ENCODE results near the gene TMEM225B. TPM values are rescaled to one million over a fixed set of nuclear protein-coding genes. Genes with fewer than 3 reads are reported as not detected.

Gene TMEM225B
- total RNA-seq, 1 donor from 2014 or later, result 0.43 TPM

DNA sequence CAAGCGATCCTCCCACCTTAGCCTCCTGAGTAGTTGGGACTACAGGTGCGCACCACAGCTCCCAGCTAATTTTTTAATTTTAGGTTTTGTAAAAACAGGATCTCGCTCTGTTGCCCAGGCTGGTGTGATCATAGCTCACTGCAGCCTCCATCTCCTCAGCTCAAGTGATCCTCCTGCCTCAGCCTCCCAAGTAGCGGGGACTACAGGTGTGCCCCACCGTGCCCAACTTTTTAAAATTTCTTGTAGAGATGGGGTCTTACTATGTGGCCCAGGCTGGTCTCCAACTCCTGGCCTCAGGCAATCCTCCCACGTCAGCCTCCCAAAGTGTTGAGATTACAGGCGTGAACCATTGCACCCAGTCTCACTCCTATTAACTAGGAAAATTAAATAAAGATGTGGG, 7.5 kb downstream of the TMEM225B start:
- no peak overlapping the region for H3K27ac ChIP-seq
- H3K4me3 ChIP-seq, result no peak overlapping the region
- DNase-seq (ENCODE audit: low spot score in 2 of 2), result no peak
- intact Hi-C loops (cut with DNase I), result no loop called here
- TF ChIP-seq, protein P1, sequence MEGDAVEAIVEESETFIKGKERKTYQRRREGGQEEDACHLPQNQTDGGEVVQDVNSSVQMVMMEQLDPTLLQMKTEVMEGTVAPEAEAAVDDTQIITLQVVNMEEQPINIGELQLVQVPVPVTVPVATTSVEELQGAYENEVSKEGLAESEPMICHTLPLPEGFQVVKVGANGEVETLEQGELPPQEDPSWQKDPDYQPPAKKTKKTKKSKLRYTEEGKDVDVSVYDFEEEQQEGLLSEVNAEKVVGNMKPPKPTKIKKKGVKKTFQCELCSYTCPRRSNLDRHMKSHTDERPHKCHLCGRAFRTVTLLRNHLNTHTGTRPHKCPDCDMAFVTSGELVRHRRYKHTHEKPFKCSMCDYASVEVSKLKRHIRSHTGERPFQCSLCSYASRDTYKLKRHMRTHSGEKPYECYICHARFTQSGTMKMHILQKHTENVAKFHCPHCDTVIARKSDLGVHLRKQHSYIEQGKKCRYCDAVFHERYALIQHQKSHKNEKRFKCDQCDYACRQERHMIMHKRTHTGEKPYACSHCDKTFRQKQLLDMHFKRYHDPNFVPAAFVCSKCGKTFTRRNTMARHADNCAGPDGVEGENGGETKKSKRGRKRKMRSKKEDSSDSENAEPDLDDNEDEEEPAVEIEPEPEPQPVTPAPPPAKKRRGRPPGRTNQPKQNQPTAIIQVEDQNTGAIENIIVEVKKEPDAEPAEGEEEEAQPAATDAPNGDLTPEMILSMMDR (IDR thresholded peaks at IDR 0.05), result no peak
- no peaks in the 10 kb centered on the region for H3K4me1 ChIP-seq
- no peaks in the 10 kb centered on the region for H3K27me3 ChIP-seq
- H3K36me3 ChIP-seq, result no peaks in the 10 kb centered on the region
- no peaks in the 10 kb centered on the region for H3K9me3 ChIP-seq

DNA sequence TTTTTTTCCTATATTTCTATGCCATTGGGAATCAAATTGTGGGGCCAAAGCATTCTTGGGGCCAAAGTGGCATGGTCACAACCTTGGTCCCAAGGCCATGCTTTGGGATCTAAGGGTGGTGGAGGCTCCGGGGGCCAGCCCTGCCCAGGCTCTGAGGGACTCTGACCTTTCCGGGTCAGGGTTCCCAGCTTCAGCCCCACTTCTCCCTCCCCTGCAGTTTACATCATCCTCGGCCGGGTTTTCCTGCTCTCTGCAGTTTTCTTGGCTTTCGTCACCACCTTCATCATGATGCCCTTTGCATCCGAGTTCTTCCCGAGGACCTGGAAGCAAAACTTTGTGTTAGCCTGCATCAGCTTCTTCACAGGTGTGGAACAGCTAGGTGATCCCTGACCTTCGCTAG, 8.5 kb downstream of the TMEM225B start:
- H3K9me3 ChIP-seq, result no peaks in the 10 kb centered on the region
- H3K27me3 ChIP-seq, result no peaks in the 10 kb centered on the region
- no peak overlapping the region for H3K4me3 ChIP-seq
- H3K36me3 ChIP-seq, result no peaks in the 10 kb centered on the region
- TF ChIP-seq, protein P1 (IDR thresholded peaks at IDR 0.05), result no peak
- intact Hi-C loops (cut with DNase I), result no loop called here
- H3K4me1 ChIP-seq, result no peaks in the 10 kb centered on the region
- no peak for DNase-seq (ENCODE audit: low spot score in 2 of 2)
- no peak overlapping the region for H3K27ac ChIP-seq

DNA sequence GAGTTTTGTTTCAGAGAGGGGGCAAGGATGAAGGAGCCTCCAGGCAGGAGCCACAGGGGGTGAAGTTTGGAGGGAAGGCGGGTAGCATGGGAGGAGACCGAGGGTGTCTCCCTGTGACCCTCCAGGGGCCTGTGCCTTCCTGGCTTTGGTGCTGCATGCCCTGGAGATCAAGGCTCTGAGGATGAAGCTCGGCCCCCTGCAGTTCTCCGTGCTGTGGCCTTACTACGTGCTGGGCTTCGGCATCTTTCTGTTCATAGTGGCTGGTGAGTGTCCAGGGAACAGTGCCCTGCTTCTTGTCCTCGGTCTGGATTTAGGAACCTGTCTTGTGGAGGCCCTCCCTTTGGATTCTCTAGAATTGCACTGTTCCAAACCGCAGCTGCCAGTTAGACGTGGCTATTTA, 9.5 kb downstream of the TMEM225B start:
- no peaks in the 10 kb centered on the region for H3K36me3 ChIP-seq
- no peaks in the 10 kb centered on the region for H3K4me1 ChIP-seq
- no peak for DNase-seq (ENCODE audit: low spot score in 2 of 2)
- TF ChIP-seq, protein P1 (IDR thresholded peaks at IDR 0.05), result no peak
- intact Hi-C loops (cut with DNase I), result no loop called here
- H3K27me3 ChIP-seq, result no peaks in the 10 kb centered on the region
- no peaks in the 10 kb centered on the region for H3K9me3 ChIP-seq
- H3K27ac ChIP-seq, result no peak overlapping the region
- H3K4me3 ChIP-seq, result no peak overlapping the region

GRCh38 chr7:99614495-99614894, 16.4 kb downstream of the TMEM225B start:
- H3K4me3 ChIP-seq, result no peak overlapping the region
- peaks cover 0 to 6% of the 10 kb centered on the region in 2 donors for H3K4me1 ChIP-seq
- no peaks in the 10 kb centered on the region for H3K9me3 ChIP-seq
- DNase-seq (ENCODE audit: low spot score in 2 of 2), result no peak
- intact Hi-C loops (cut with DNase I), result no loop called here
- no peak overlapping the region for H3K27ac ChIP-seq
- H3K27me3 ChIP-seq, result no peaks in the 10 kb centered on the region
- H3K36me3 ChIP-seq, result peaks cover 2 to 3% of the 10 kb centered on the region in 2 donors
- TF ChIP-seq, protein P1 (IDR thresholded peaks at IDR 0.05), result no peak

DNA sequence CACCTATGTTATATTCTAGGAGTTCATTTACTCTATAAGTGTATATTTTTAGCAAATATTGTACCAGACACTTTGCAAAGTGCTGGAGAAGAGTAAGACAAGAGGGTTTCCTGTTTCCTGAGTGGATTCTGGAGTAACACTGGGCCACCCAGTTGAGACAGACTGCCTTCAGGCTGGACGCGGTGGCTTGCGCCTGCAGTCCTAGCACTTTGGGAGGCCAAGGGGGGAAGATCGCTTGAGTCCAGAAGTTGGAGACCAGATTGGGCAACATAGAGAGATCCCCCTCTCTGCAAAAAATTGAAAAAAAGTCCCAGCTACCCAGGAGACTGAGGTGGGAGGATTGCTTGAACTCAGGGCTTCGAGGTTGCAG, 17.9 kb downstream of the TMEM225B start:
- peaks cover 16 to 18% of the 10 kb centered on the region in 2 donors for H3K36me3 ChIP-seq
- TF ChIP-seq, protein P1 (IDR thresholded peaks at IDR 0.05), result no peak
- DNase-seq (ENCODE audit: low spot score in 2 of 2), result no peak
- H3K4me1 ChIP-seq, result peaks cover 0 to 6% of the 10 kb centered on the region in 2 donors
- intact Hi-C loops (cut with DNase I), result loop anchor here (2.0 kb wide), 3 partner anchors 57 to 303 kb away; partner anchors contain the start of genes TRIM4, ZNF394 and ZNF655
- no peaks in the 10 kb centered on the region for H3K27me3 ChIP-seq
- H3K9me3 ChIP-seq, result no peaks in the 10 kb centered on the region
- H3K4me3 ChIP-seq, result peak overlapping the region; percentile 94 to 95
- peak overlapping the region in 1 of 2 donors; percentile 87 for H3K27ac ChIP-seq

Data from ascending aorta (tissue), 2 donors.